Measurements from ENCODE around the gene PAEP.

DNA sequence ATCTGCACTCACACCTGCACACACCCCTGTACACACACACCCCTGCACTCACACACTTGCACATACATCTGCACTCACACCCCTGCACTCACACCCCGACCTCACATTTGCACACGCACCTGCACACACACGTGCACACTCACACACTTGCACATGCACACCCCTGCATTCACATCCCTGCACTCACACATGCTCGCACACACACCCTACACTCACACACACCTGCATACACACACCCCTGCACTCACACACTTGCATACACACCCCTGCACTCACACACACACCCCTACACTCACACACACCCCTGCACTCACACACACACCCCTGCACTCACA lies 50.3 kb downstream of the PAEP start:
- TF ChIP-seq CTCF (IDR thresholded peaks at IDR 0.05) (no peak), POLR2A (IDR thresholded peaks at IDR 0.05) (no peak)

Data from ovary (tissue), 3 donors.